PFSK-1 (cell line): ENCODE data around the gene CBL.

Experiments used
- POLR2AphosphoS5 ChIP-seq: IDR thresholded peaks from 2 replicates; pipeline ENCODE4 v1.6.1; 2012; ENCODE audit warnings: low read depth, mild to moderate bottlenecking, control low read depth, low read length, moderate library complexity
- TF ChIP-seq, protein P1 (sequence below), 2 experiments: IDR thresholded peaks; 2 replicates each; pipeline versions ENCODE4 v1.6.1 to v1.8.0; 2011 to 2012; ENCODE audit warnings: low read depth in 2 of 2, low read length in 2 of 2, control low read depth in 1 of 2, inconsistent platforms in 1 of 2, mild to moderate bottlenecking in 1 of 2, moderate library complexity in 1 of 2; ENCODE audit not compliant: insufficient read depth in 1 of 2

DNA sequence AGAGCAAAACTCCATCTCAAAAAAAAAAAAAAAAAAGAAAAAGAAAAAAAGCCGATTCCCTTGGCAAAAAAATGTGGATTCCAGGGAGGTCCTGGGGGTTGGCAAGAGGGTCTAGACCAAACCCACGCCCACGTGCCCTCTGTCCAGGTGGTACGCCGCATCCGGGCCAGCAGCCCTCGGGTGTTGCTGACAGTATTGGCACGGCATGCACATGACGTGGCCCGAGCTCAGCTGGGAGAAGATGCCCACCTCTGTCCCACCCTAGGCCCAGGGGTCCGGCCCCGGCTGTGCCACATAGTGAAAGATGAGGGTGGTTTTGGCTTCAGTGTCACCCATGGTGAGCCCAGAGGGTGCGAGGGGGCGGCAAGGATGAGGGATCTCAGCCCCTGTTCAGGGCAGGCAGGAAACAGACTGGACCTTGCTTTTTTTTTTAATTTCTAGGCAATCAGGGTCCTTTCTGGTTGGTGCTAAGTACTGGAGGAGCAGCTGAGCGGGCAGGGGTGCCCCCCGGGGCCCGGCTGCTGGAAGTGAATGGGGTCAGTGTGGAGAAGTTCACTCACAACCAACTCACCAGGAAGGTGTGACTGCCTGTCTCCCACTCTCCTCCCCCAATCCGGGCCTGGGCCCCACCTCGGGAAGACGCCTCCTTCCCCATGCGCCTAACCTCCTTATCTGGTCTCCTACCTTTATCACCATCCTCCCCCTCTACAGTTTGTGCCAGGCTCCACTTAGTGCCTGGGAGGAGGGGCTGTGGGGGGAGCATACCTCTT lies 18.8 kb upstream of the CBL start:
- no peak for TF ChIP-seq POLR2AphosphoS5
- TF ChIP-seq, protein P1, sequence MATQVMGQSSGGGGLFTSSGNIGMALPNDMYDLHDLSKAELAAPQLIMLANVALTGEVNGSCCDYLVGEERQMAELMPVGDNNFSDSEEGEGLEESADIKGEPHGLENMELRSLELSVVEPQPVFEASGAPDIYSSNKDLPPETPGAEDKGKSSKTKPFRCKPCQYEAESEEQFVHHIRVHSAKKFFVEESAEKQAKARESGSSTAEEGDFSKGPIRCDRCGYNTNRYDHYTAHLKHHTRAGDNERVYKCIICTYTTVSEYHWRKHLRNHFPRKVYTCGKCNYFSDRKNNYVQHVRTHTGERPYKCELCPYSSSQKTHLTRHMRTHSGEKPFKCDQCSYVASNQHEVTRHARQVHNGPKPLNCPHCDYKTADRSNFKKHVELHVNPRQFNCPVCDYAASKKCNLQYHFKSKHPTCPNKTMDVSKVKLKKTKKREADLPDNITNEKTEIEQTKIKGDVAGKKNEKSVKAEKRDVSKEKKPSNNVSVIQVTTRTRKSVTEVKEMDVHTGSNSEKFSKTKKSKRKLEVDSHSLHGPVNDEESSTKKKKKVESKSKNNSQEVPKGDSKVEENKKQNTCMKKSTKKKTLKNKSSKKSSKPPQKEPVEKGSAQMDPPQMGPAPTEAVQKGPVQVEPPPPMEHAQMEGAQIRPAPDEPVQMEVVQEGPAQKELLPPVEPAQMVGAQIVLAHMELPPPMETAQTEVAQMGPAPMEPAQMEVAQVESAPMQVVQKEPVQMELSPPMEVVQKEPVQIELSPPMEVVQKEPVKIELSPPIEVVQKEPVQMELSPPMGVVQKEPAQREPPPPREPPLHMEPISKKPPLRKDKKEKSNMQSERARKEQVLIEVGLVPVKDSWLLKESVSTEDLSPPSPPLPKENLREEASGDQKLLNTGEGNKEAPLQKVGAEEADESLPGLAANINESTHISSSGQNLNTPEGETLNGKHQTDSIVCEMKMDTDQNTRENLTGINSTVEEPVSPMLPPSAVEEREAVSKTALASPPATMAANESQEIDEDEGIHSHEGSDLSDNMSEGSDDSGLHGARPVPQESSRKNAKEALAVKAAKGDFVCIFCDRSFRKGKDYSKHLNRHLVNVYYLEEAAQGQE (IDR thresholded peaks at IDR 0.05; ENCODE audit: insufficient read depth in 1 of 2, low read depth in 2 of 2, low read length in 2 of 2) = no peak
